Measurements from ENCODE around the gene ZNF155. TPM values are rescaled to one million over a fixed set of nuclear protein-coding genes. Genes with fewer than 3 reads are reported as not detected.

Gene ZNF155
- total and polyA plus RNA-seq, 5 experiments from 2014 or later = 0.58 to 13.7 (median 2.3) TPM

- no peaks in the 10 kb centered on the region for H3K4me1 Mint-ChIP-seq
- no peak overlapping the region for H3K4me3 Mint-ChIP-seq
- ATAC-seq (no peak), DNase-seq (no peak)
- POLR2A ChIA-PET = no interaction called here
- H3K27ac Mint-ChIP-seq = no peak overlapping the region
- peaks cover 9 to 52% (median 52%) of the 10 kb centered on the region in 3 donors for H3K36me3 Mint-ChIP-seq
- H3K27me3 Mint-ChIP-seq = peaks cover 0 to 4% (median 2%) of the 10 kb centered on the region in 5 donors
- peaks cover 8 to 81% (median 37%) of the 10 kb centered on the region in 9 donors for H3K9me3 Mint-ChIP-seq
Measured at GRCh38 chr19:43957891-43958290, 26.1 kb upstream of the ZNF155 start.

DNA sequence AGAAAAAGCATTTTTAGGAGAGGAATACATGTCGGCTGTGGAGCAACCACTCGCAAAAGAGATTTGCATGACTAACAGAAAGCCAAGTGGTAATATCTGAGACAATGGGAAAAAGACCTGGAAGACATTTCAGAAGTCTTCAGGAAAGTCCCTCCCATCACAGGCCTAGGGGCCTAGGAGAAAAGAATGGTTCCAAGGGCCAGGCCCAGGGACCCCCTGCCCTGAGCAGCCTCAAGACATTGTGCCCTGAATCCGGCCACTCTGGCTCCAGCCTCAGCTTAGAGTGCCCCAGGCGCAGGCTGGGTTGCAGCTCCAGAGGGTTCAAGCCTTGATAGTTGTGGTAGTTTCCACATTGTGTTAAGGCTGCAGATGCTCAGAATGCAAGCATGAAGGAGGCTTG is 23.6 kb upstream of the ZNF155 start:
- POLR2A ChIA-PET = no interaction called here
- DNase-seq (no peak), ATAC-seq (no peak)
- no peak overlapping the region for H3K27ac Mint-ChIP-seq
- H3K27me3 Mint-ChIP-seq = no peaks in the 10 kb centered on the region
- peaks cover 22 to 65% (median 65%) of the 10 kb centered on the region in 3 donors for H3K36me3 Mint-ChIP-seq
- H3K4me1 Mint-ChIP-seq = no peaks in the 10 kb centered on the region
- peaks cover 8 to 92% (median 47%) of the 10 kb centered on the region in 9 donors for H3K9me3 Mint-ChIP-seq
- no peak overlapping the region for H3K4me3 Mint-ChIP-seq

GRCh38 chr19:43966079-43966694 is 17.8 kb upstream of the ZNF155 start:
- H3K36me3 Mint-ChIP-seq = peaks cover 40 to 68% (median 68%) of the 10 kb centered on the region in 3 donors
- H3K4me1 Mint-ChIP-seq = no peaks in the 10 kb centered on the region
- peaks cover 0 to 2% (median 0%) of the 10 kb centered on the region in 5 donors for H3K27me3 Mint-ChIP-seq
- no peak overlapping the region for H3K4me3 Mint-ChIP-seq
- DNase-seq (no peak), ATAC-seq (no peak)
- no peak overlapping the region for H3K27ac Mint-ChIP-seq
- POLR2A ChIA-PET = no interaction called here
- peaks cover 17 to 92% (median 59%) of the 10 kb centered on the region in 9 donors for H3K9me3 Mint-ChIP-seq

- peaks cover 0 to 3% (median 0%) of the 10 kb centered on the region in 5 donors for H3K27me3 Mint-ChIP-seq
- H3K4me1 Mint-ChIP-seq = no peaks in the 10 kb centered on the region
- peaks cover 8 to 78% (median 52%) of the 10 kb centered on the region in 9 donors for H3K9me3 Mint-ChIP-seq
- POLR2A ChIA-PET = no interaction called here
- no peak for ATAC-seq
- H3K4me3 Mint-ChIP-seq = no peak overlapping the region
- no peak for DNase-seq
- H3K27ac Mint-ChIP-seq = no peak overlapping the region
- H3K36me3 Mint-ChIP-seq = peaks cover 6 to 45% (median 17%) of the 10 kb centered on the region in 3 donors
Measured at GRCh38 chr19:43976732-43977131, 7.3 kb upstream of the ZNF155 start.

GRCh38 chr19:43983544-43983911 is 460 bp upstream of the ZNF155 start:
- Mint-ChIP-seq H3K27me3 (no peaks in the 10 kb centered on the region), H3K36me3 (peaks cover 14 to 22% (median 14%) of the 10 kb centered on the region in 3 donors), H3K4me3 (peak overlapping the region; percentile 78 to 99 (median 96)), H3K27ac (peak overlapping the region in 9 of 10 donors; percentile 43 to 97 (median 93)), H3K4me1 (peaks cover 5 to 24% (median 16%) of the 10 kb centered on the region in 4 donors), H3K9me3 (peaks cover 0 to 16% (median 6%) of the 10 kb centered on the region in 9 donors)
- POLR2A ChIA-PET = no interaction called here
- DNase-seq (no peak), ATAC-seq (peak; percentile 6 to 34)

DNA sequence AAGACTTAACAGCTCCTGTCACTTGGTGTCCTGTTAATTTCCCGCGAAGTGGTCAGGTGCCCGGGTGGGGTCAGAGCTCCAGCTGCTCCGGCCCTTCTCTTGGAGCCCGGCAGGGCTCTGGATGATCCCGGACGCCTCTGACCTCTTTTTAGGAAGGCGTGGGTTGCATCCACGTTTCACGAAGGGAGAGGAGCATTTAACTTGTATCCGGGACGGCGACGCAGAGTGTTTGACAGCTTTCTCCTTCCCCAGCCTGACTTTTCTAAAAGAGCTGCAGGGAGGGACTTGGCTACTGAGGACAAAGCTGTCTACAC is 656 bp downstream of the ZNF155 start:
- DNase-seq (no peak), ATAC-seq (peak in 1 of 2 donors; percentile 7)
- Mint-ChIP-seq H3K9me3 (peaks cover 2 to 23% (median 11%) of the 10 kb centered on the region in 9 donors), H3K4me3 (peak overlapping the region; percentile 86 to 99 (median 96)), H3K27ac (peak overlapping the region in 9 of 10 donors; percentile 13 to 98 (median 96)), H3K4me1 (peaks cover 7 to 26% (median 16%) of the 10 kb centered on the region in 4 donors), H3K36me3 (peaks cover 18 to 34% (median 25%) of the 10 kb centered on the region in 3 donors), H3K27me3 (no peaks in the 10 kb centered on the region)
- POLR2A ChIA-PET = no interaction called here

DNA sequence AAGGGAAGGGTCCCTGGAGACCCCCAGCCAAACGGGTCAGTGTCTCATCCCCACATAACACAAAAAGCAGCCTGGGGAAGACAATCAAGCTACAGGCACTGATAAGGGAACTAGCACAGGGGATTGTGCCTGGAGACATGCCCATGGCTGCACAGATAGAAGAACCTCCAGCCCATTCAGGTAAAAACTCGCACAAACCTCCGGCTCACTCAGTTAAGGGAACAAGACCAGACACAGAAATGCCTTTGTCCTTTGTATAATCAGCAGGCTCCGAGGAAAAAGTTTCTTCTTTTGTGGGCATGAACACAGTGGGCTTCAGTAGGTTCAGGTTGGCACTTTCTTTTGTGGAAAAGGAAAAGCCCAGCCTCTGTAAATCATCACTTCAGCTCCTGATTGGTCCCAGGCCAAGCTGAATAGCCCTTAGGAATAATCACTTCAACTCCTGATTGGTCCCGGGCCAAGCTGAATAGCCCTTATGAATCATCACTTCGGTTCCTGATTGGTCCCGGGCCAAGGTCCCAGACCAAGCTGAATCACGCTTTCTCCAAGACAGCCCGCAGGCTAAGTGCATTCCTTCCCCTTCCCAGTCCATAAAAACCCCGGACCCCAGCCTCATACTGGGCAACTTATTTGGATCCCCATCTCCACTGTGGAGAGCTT is 13.8 kb downstream of the ZNF155 start:
- POLR2A ChIA-PET = no interaction called here
- no peaks in the 10 kb centered on the region for H3K27me3 Mint-ChIP-seq
- no peak for DNase-seq
- H3K4me3 Mint-ChIP-seq = no peak overlapping the region
- peaks cover 9 to 10% (median 10%) of the 10 kb centered on the region in 4 donors for H3K4me1 Mint-ChIP-seq
- H3K36me3 Mint-ChIP-seq = peaks cover 48 to 61% (median 50%) of the 10 kb centered on the region in 3 donors
- H3K9me3 Mint-ChIP-seq = peaks cover 23 to 66% (median 31%) of the 10 kb centered on the region in 9 donors
- no peak overlapping the region for H3K27ac Mint-ChIP-seq
- no peak for ATAC-seq

- Mint-ChIP-seq H3K4me1 (peaks cover 13 to 32% (median 22%) of the 10 kb centered on the region in 4 donors), H3K27ac (peak overlapping the region; percentile 93 to 98 (median 98)), H3K9me3 (peaks cover 19 to 58% (median 32%) of the 10 kb centered on the region in 9 donors), H3K36me3 (peaks cover 26 to 40% (median 36%) of the 10 kb centered on the region in 3 donors), H3K4me3 (peak overlapping the region; percentile 95 to 100 (median 100)), H3K27me3 (no peaks in the 10 kb centered on the region)
- POLR2A ChIA-PET = interaction anchor here (1.2 kb wide), 1 partner anchor 92 kb away, joined by 5 read pairs; the partner anchor contains the start of gene ZNF224
- DNase-seq = no peak
- no peak for ATAC-seq
Measured at GRCh38 chr19:44002212-44002565, 18.2 kb downstream of the ZNF155 start.

DNA sequence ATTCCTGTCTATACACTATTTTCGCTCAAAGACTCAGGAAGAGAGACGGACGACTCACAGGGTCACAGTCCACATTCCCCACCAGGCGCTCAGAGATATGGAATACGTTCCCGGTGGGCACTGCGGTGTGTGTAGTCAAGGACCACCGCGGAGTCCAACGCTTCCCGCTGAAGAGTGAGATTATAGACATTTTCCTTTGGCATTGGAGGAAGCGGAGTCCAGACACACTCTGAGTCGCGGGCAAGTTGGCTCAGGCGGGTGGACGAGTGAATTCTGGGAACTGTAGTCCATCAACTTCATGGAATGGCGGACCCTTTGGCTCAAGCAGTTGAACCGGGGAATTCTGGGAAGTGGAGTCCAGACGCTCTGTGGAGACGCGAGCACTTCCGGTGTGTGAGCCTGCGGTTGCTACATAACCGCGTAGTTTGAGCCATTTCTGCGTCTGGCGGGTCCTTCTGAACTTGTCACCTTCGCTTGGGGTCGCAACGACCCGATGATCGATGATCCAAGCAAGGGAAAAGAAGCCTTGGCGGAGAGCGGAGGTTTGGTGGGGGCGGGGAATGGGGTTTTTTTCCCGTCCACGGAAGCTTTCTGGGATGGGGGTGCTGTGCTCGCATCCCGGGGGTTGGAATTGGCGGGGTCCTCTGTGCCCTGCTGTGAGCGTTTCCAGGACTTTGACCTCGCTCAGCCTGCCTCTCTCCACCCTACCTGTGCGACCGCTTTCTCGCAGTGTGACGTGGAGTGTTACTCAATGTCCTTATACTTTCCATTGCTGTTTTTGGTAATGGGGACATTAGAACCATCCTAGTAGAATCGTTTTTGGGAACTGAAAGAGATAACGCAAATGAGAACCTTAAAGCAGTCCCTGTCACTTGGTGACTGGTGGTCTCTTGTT is 18.8 kb downstream of the ZNF155 start, which contains the start of gene ZNF230:
TSS of gene ZNF230 (plus strand) at position 392 of the 895 bp plus-strand sequence. CDS start 4,122 bp downstream, outside the sequence.
- H3K36me3 Mint-ChIP-seq = peaks cover 29 to 40% (median 36%) of the 10 kb centered on the region in 3 donors
- peaks cover 13 to 33% (median 22%) of the 10 kb centered on the region in 4 donors for H3K4me1 Mint-ChIP-seq
- no peaks in the 10 kb centered on the region for H3K27me3 Mint-ChIP-seq
- H3K27ac Mint-ChIP-seq = peak within 1 kb of the TSS; percentile 93 to 98 (median 98)
- peak; percentile 55 to 93 (median 80) for DNase-seq
- POLR2A ChIA-PET = interaction anchor here (0.8 to 1.7 kb wide), 3 partner anchors 17 to 498 kb away, joined by 3 to 7 read pairs (median 4); partner anchors contain the start of genes ZNF180 and ZNF224
- peak within 1 kb of the TSS; percentile 95 to 100 (median 100) for H3K4me3 Mint-ChIP-seq
- peak; percentile 97 to 98 for ATAC-seq
- H3K9me3 Mint-ChIP-seq = peaks cover 22 to 58% (median 35%) of the 10 kb centered on the region in 9 donors

GRCh38 chr19:44003461-44004009 is 19.5 kb downstream of the ZNF155 start:
- POLR2A ChIA-PET = interaction anchor here (0.8 to 1.7 kb wide), 3 partner anchors 16 to 497 kb away, joined by 3 to 7 read pairs (median 3); partner anchors contain the start of genes ZNF180 and ZNF224
- peaks cover 13 to 33% (median 22%) of the 10 kb centered on the region in 4 donors for H3K4me1 Mint-ChIP-seq
- peaks cover 22 to 58% (median 37%) of the 10 kb centered on the region in 9 donors for H3K9me3 Mint-ChIP-seq
- no peaks in the 10 kb centered on the region for H3K27me3 Mint-ChIP-seq
- peak overlapping the region; percentile 93 to 98 (median 98) for H3K27ac Mint-ChIP-seq
- DNase-seq (peak in 2 of 10 donors; percentile 8 to 15), ATAC-seq (peak; percentile 19 to 51)
- peak overlapping the region; percentile 95 to 100 (median 100) for H3K4me3 Mint-ChIP-seq
- peaks cover 32 to 40% (median 38%) of the 10 kb centered on the region in 3 donors for H3K36me3 Mint-ChIP-seq

DNA sequence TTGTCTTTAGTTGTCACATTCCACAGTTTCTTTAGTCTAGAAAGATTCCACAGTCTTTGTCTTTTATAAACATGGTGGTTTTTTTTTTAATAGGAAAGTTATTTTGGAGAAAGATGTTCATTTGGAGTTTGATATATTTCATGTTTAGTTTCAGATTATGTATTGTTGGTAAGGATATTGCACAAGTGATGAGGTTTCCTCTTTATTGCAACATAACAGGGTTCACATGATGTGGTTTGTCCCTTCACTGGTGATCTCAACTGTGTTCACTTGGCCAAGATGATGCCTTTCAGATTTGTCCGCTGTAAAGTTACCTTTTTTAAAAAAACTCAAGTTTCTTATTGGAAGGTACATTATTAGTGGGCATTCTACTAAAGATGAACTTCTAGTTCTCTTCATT is 22.0 kb downstream of the ZNF155 start:
- Mint-ChIP-seq H3K27ac (no peak overlapping the region), H3K4me3 (no peak overlapping the region), H3K4me1 (peaks cover 13 to 33% (median 22%) of the 10 kb centered on the region in 4 donors), H3K36me3 (peaks cover 54 to 59% (median 56%) of the 10 kb centered on the region in 3 donors), H3K27me3 (no peaks in the 10 kb centered on the region), H3K9me3 (peaks cover 24 to 68% (median 50%) of the 10 kb centered on the region in 9 donors)
- DNase-seq (no peak), ATAC-seq (no peak)
- POLR2A ChIA-PET = no interaction called here

- H3K36me3 Mint-ChIP-seq = peaks cover 67 to 71% (median 69%) of the 10 kb centered on the region in 3 donors
- peaks cover 26 to 81% (median 59%) of the 10 kb centered on the region in 9 donors for H3K9me3 Mint-ChIP-seq
Measured at GRCh38 chr19:44007473-44007872, 23.5 kb downstream of the ZNF155 start.

More at GRCh38 chr19:44007473-44007872, 23.5 kb downstream of the ZNF155 start:
- POLR2A ChIA-PET = no interaction called here
- Mint-ChIP-seq H3K4me3 (peak overlapping the region in 1 of 10 donors; percentile 23), H3K4me1 (peaks cover 6 to 26% (median 15%) of the 10 kb centered on the region in 4 donors), H3K27me3 (no peaks in the 10 kb centered on the region), H3K27ac (no peak overlapping the region)
- no peak for ATAC-seq
- DNase-seq = no peak
